Loucy (cell line): Measurements from ENCODE around the gene RHCG.

Experiments used
- H2AFZ ChIP-seq: fragments of 200-600 bp; sonication (generic); 2 replicates; pipeline ENCODE4 v1.6.0; 2016; ENCODE audit warnings: antibody characterized with exemption, mild to moderate bottlenecking, low read length, moderate library complexity
- H3F3A ChIP-seq: fragments of 200-600 bp; 2 replicates; pipeline ENCODE4 v1.6.0; 2016; ENCODE audit warnings: antibody characterized with exemption, low read depth, mild to moderate bottlenecking
- H3K27me3 ChIP-seq: fragments of 200-600 bp; sonication (generic); 2 replicates; pipeline ENCODE4 v1.6.1; 2014; ENCODE audit warnings: low read length, mild to moderate bottlenecking; ENCODE audit not compliant: insufficient read depth, poor library complexity, severe bottlenecking
- H3K36me3 ChIP-seq: fragments of 200-600 bp; sonication (generic); 2 replicates; pipeline ENCODE4 v1.6.1; 2016; ENCODE audit warnings: low read length; ENCODE audit not compliant: insufficient read depth
- H3K4me1 ChIP-seq: fragments of 200-600 bp; sonication (generic); 2 replicates; pipeline ENCODE4 v1.5.1; 2014; ENCODE audit warnings: low read length, mild to moderate bottlenecking; ENCODE audit not compliant: insufficient read depth, poor library complexity, severe bottlenecking
- H3K4me2 ChIP-seq: fragments of 200-600 bp; sonication (generic); 2 replicates; pipeline ENCODE4 v1.6.0; 2014; ENCODE audit warnings: antibody characterized with exemption, low read length, low read depth, mild to moderate bottlenecking; ENCODE audit not compliant: poor library complexity, severe bottlenecking
- H3K4me3 ChIP-seq: fragments of 200-600 bp; sonication (generic); 2 replicates; pipeline ENCODE4 v1.5.1; 2014; ENCODE audit warnings: low read length, mild to moderate bottlenecking, mixed read lengths; ENCODE audit not compliant: poor library complexity, severe bottlenecking
- H3K79me2 ChIP-seq: fragments of 200-600 bp; sonication (generic); 2 replicates; pipeline ENCODE4 v1.6.1; 2014; ENCODE audit warnings: low read length; ENCODE audit not compliant: insufficient read depth
- H3K9ac ChIP-seq: fragments of 200-600 bp; sonication (generic); 2 replicates; pipeline ENCODE4 v1.6.0; 2014; ENCODE audit warnings: mild to moderate bottlenecking, low read depth, low read length, moderate library complexity; ENCODE audit not compliant: poor library complexity, severe bottlenecking
- H3K9me2 ChIP-seq: fragments of 200-600 bp; sonication (generic); replicated peaks from 2 replicates; pipeline ENCODE4 v1.6.1; 2016; ENCODE audit warnings: low read depth, low read length, mixed read lengths
- H3K9me3 ChIP-seq: fragments of 200-600 bp; sonication (generic); 2 replicates; pipeline ENCODE4 v1.6.1; 2014; ENCODE audit warnings: mild to moderate bottlenecking, antibody characterized with exemption, low read length, low read depth; ENCODE audit not compliant: insufficient read depth
- H4K20me1 ChIP-seq: fragments of 200-600 bp; sonication (generic); 2 replicates; pipeline ENCODE4 v1.6.0; 2014; ENCODE audit warnings: antibody characterized with exemption, low read length, mild to moderate bottlenecking; ENCODE audit not compliant: insufficient read depth, poor library complexity, severe bottlenecking
- CTCF ChIP-seq: fragments of 200-600 bp; sonication (generic); conservative IDR thresholded peaks from 2 replicates; pipeline ENCODE4 v1.5.1; 2014; ENCODE audit warnings: mild to moderate bottlenecking, antibody characterized with exemption, low read length
- EZH2phosphoT487 ChIP-seq: fragments of 200-600 bp; IDR thresholded peaks from 2 replicates; pipeline ENCODE4 v1.6.1; 2018; ENCODE audit warnings: antibody characterized with exemption, mild to moderate bottlenecking, moderate library complexity, borderline replicate concordance

The RHCG gene

DNA sequence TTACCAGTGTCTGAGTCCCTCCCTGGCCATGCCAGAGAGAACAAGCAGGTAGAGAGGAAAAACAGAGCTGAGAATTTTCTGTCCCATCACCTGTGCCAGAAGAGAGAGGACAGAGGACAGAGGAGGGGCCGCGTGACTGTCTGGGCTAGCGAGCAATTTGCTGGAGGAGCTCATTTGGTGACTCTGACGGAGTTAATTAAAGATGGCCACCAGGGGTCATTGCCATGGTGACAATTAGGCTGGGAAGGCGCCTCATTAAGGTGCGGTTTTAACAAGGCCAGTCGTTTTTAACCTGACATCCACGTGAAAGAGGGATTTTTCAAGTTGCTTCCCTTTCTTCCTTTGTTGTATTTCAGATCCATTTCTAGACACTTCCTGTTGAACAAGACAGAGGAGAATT, 72.4 kb downstream of the RHCG start:
- no peaks in the 10 kb centered on the region for H3K9me3 ChIP-seq
- no peaks in the 10 kb centered on the region for H3K4me1 ChIP-seq
- no peak overlapping the region for H2AFZ ChIP-seq
- H3K4me2 ChIP-seq: no peak overlapping the region
- H3K79me2 ChIP-seq: no peaks in the 10 kb centered on the region
- no peak overlapping the region for H3K9ac ChIP-seq
- TF ChIP-seq CTCF (no peak), EZH2phosphoT487 (no peak)
- H3K36me3 ChIP-seq: no peaks in the 10 kb centered on the region
- no peak overlapping the region for H3K4me3 ChIP-seq
- no peaks in the 10 kb centered on the region for H3K27me3 ChIP-seq
- no peaks in the 10 kb centered on the region for H4K20me1 ChIP-seq
- no peaks in the 10 kb centered on the region for H3K9me2 ChIP-seq
- H3F3A ChIP-seq: no peaks in the 10 kb centered on the region
